Measurements from ENCODE around the gene PPP1R13B.

- TF ChIP-seq CTCF (tag by site-specific recombination; IDR thresholded peaks at IDR 0.05): no peak
- TF ChIP-seq ZNF704 (tag by site-specific recombination; IDR thresholded peaks at IDR 0.05): no peak
- no peak for TF ChIP-seq ZNF560 (tag by site-specific recombination; IDR thresholded peaks at IDR 0.05; ENCODE audit: borderline replicate concordance)
- no peak for TF ChIP-seq ZNF610 (tag by site-specific recombination; IDR thresholded peaks at IDR 0.05; ENCODE audit: borderline replicate concordance)
Measured at GRCh38 chr14:103755060-103755459, 92.3 kb downstream of the PPP1R13B start.

All from HEK293 (cell line).